ENCODE data around the gene SHCBP1L.

Gene SHCBP1L

GRCh38 chr1:182952677-182953444 lies at the start of gene SHCBP1L:
TSS of gene SHCBP1L (minus strand) at chr1:182953166. CDS start at chr1:182953133, 33 bp downstream.
- no peak for DNase-seq

- no peak for DNase-seq
These were observed 49.3 kb upstream of the SHCBP1L start for GRCh38 chr1:183002267-183002666.

GRCh38 chr1:183000167-183000962 lies 47.4 kb upstream of the SHCBP1L start:
- DNase-seq, result no peak

- DNase-seq, result no peak
These were observed 45.5 kb upstream of the SHCBP1L start for GRCh38 chr1:182998482-182998881.

- DNase-seq, result no peak
These were observed 43.9 kb upstream of the SHCBP1L start for GRCh38 chr1:182996816-182997215.

- peak; percentile 48 to 55 for DNase-seq
These were observed 42.9 kb upstream of the SHCBP1L start for GRCh38 chr1:182995894-182996293.

GRCh38 chr1:182993746-182994145 lies 40.8 kb upstream of the SHCBP1L start:
- no peak for DNase-seq

- no peak for DNase-seq
These were observed 37.6 kb upstream of the SHCBP1L start for GRCh38 chr1:182990413-182991144.

GRCh38 chr1:182985876-182986275 lies 32.9 kb upstream of the SHCBP1L start:
- no peak for DNase-seq

- no peak for DNase-seq
These were observed 31.7 kb upstream of the SHCBP1L start for GRCh38 chr1:182984621-182985020.

GRCh38 chr1:182984138-182984537 lies 31.2 kb upstream of the SHCBP1L start:
- no peak for DNase-seq

GRCh38 chr1:182978151-182978853 lies 25.3 kb upstream of the SHCBP1L start:
- DNase-seq, result no peak

- no peak for DNase-seq
These were observed 24.5 kb upstream of the SHCBP1L start for GRCh38 chr1:182977480-182977879.

- no peak for DNase-seq
These were observed 21.7 kb upstream of the SHCBP1L start for GRCh38 chr1:182974506-182975191.

GRCh38 chr1:182972829-182973228 lies 19.9 kb upstream of the SHCBP1L start:
- no peak for DNase-seq

GRCh38 chr1:182972231-182972630 lies 19.3 kb upstream of the SHCBP1L start:
- no peak for DNase-seq

GRCh38 chr1:182971219-182971618 lies 18.3 kb upstream of the SHCBP1L start:
- no peak for DNase-seq

- no peak for DNase-seq
These were observed 16.1 kb upstream of the SHCBP1L start for GRCh38 chr1:182968836-182969734.

GRCh38 chr1:182968151-182968741 lies 15.3 kb upstream of the SHCBP1L start:
- no peak for DNase-seq

GRCh38 chr1:182965861-182966260 lies 12.9 kb upstream of the SHCBP1L start:
- DNase-seq, result no peak

GRCh38 chr1:182965096-182965495 lies 12.1 kb upstream of the SHCBP1L start:
- DNase-seq, result no peak

Measured in AML-193 (cell line).